ENCODE results near the gene ITSN1.

Gene ITSN1

GRCh38 chr21:33655588-33656221 is 13.4 kb downstream of the ITSN1 start:
- DNase-seq (ENCODE audit: extremely low read depth, insufficient read length), result no peak
- no peaks in the 10 kb centered on the region for H3K36me3 ChIP-seq (ENCODE audit: control insufficient read depth, insufficient read depth, low read length)
- no peak for TF ChIP-seq CTCF (IDR thresholded peaks at IDR 0.05; ENCODE audit: insufficient read depth, low read length, poor library complexity, severe bottlenecking)

GRCh38 chr21:33657124-33657820 is 15.0 kb downstream of the ITSN1 start:
- Histone ChIP-seq H3K4me3 (replicated peaks; ENCODE audit: low read depth, low read length) (no peak overlapping the region), H3K27me3 (replicated peaks; ENCODE audit: control insufficient read depth, insufficient read depth, low read length) (no peaks in the 10 kb centered on the region), H3K36me3 (ENCODE audit: control insufficient read depth, insufficient read depth, low read length) (no peaks in the 10 kb centered on the region)
- TF ChIP-seq CTCF (IDR thresholded peaks at IDR 0.05; ENCODE audit: insufficient read depth, low read length, poor library complexity, severe bottlenecking), result no peak
- DNase-seq (ENCODE audit: extremely low read depth, insufficient read length), result no peak

More at GRCh38 chr21:33655588-33656221, 13.4 kb downstream of the ITSN1 start:
- H3K4me3 ChIP-seq (replicated peaks; ENCODE audit: low read depth, low read length), result no peak overlapping the region
- no peaks in the 10 kb centered on the region for H3K27me3 ChIP-seq (replicated peaks; ENCODE audit: control insufficient read depth, insufficient read depth, low read length)

- H3K4me3 ChIP-seq (replicated peaks; ENCODE audit: low read depth, low read length), result no peak overlapping the region
- H3K36me3 ChIP-seq (ENCODE audit: control insufficient read depth, insufficient read depth, low read length), result no peaks in the 10 kb centered on the region
- no peak for TF ChIP-seq CTCF (IDR thresholded peaks at IDR 0.05; ENCODE audit: insufficient read depth, low read length, poor library complexity, severe bottlenecking)
- DNase-seq (ENCODE audit: extremely low read depth, insufficient read length), result no peak
- no peaks in the 10 kb centered on the region for H3K27me3 ChIP-seq (replicated peaks; ENCODE audit: control insufficient read depth, insufficient read depth, low read length)
Measured at GRCh38 chr21:33658919-33659567, 16.7 kb downstream of the ITSN1 start.

- Histone ChIP-seq H3K36me3 (ENCODE audit: control insufficient read depth, insufficient read depth, low read length) (no peaks in the 10 kb centered on the region), H3K27me3 (replicated peaks; ENCODE audit: control insufficient read depth, insufficient read depth, low read length) (no peaks in the 10 kb centered on the region), H3K4me3 (replicated peaks; ENCODE audit: low read depth, low read length) (no peak overlapping the region)
- no peak for TF ChIP-seq CTCF (IDR thresholded peaks at IDR 0.05; ENCODE audit: insufficient read depth, low read length, poor library complexity, severe bottlenecking)
- DNase-seq (ENCODE audit: extremely low read depth, insufficient read length), result no peak
Measured at GRCh38 chr21:33659568-33659949, 17.3 kb downstream of the ITSN1 start.

GRCh38 chr21:33660406-33660805 is 18.1 kb downstream of the ITSN1 start:
- Histone ChIP-seq H3K36me3 (ENCODE audit: control insufficient read depth, insufficient read depth, low read length) (no peaks in the 10 kb centered on the region), H3K4me3 (replicated peaks; ENCODE audit: low read depth, low read length) (no peak overlapping the region), H3K27me3 (replicated peaks; ENCODE audit: control insufficient read depth, insufficient read depth, low read length) (no peaks in the 10 kb centered on the region)
- no peak for DNase-seq (ENCODE audit: extremely low read depth, insufficient read length)
- TF ChIP-seq CTCF (IDR thresholded peaks at IDR 0.05; ENCODE audit: insufficient read depth, low read length, poor library complexity, severe bottlenecking), result no peak

Data from GM06990 (cell line).